CD8-positive, alpha-beta memory T cell (primary cell): ENCODE measurements around the gene SLC12A4. TPM values are rescaled to one million over a fixed set of nuclear protein-coding genes. Genes with fewer than 3 reads are reported as not detected.

Experiments used
- CTCF ChIA-PET: fragments of 350-600 bp; sonication (Branson Sonifier 250); formaldehyde crosslinking; loops from one replicate; lab custom pipeline; 2021; ENCODE audit warnings: antibody characterized with exemption; lab: Charles Lee
- POLR2A ChIA-PET: fragments of 350-600 bp; sonication (Branson Sonifier 250); formaldehyde crosslinking; loops from one replicate; lab custom pipeline; 2021; ENCODE audit warnings: antibody characterized with exemption; lab: Charles Lee
- DNase-seq, 5 donors: peaks; one replicate each; pipeline versions ENCODE4 v3.0.0 to v3.0.0-alpha.2; 2020 to 2022; ENCODE audit warnings: mixed read lengths in 1 of 5
- H3K27ac ChIP-seq: one replicate; pipeline ENCODE4 v1.7.0; 2013; ENCODE audit warnings: low read depth, mild to moderate bottlenecking, low read length, moderate library complexity
- H3K27me3 ChIP-seq: 2 replicates; pipeline ENCODE4 v1.7.0; 2013; ENCODE audit warnings: low read length, mild to moderate bottlenecking; ENCODE audit not compliant: insufficient read depth, poor library complexity, severe bottlenecking
- H3K36me3 ChIP-seq: 2 replicates; pipeline ENCODE4 v1.7.0; 2013; ENCODE audit warnings: mild to moderate bottlenecking, low read length, moderate library complexity; ENCODE audit not compliant: insufficient read depth
- H3K4me1 ChIP-seq: 2 replicates; pipeline ENCODE4 v1.7.0; 2013; ENCODE audit warnings: mild to moderate bottlenecking, low read length, moderate library complexity; ENCODE audit not compliant: insufficient read depth
- H3K4me3 ChIP-seq: 2 replicates; pipeline ENCODE4 v1.7.0; 2013; ENCODE audit warnings: mild to moderate bottlenecking, low read length
- H3K9me3 ChIP-seq: 2 replicates; pipeline ENCODE4 v1.7.0; 2013; ENCODE audit warnings: mild to moderate bottlenecking, low read length
- H3K27ac Mint-ChIP-seq, 8 donors: one replicate each; pipeline ENCODE4 v1.8.0; 2020 to 2021; ENCODE audit warnings: mixed read lengths in 8 of 8, mild to moderate bottlenecking in 6 of 8, inconsistent platforms in 3 of 8, moderate library complexity in 3 of 8
- H3K27me3 Mint-ChIP-seq, 2 donors: one replicate each; pipeline ENCODE4 v1.8.0; 2020 to 2021; ENCODE audit warnings: mixed read lengths in 2 of 2, mild to moderate bottlenecking in 1 of 2, moderate library complexity in 1 of 2
- H3K36me3 Mint-ChIP-seq, 3 donors: one replicate each; pipeline ENCODE4 v1.8.0; 2020 to 2021; ENCODE audit warnings: mixed read lengths in 3 of 3, inconsistent platforms in 1 of 3, mild to moderate bottlenecking in 1 of 3
- H3K4me1 Mint-ChIP-seq, 3 donors: one replicate each; pipeline ENCODE4 v1.8.0; 2020 to 2021; ENCODE audit warnings: mixed read lengths in 3 of 3, inconsistent platforms in 1 of 3, mild to moderate bottlenecking in 1 of 3
- H3K4me3 Mint-ChIP-seq, 7 donors: one replicate each; pipeline ENCODE4 v1.8.0; 2020 to 2021; ENCODE audit warnings: mixed read lengths in 7 of 7, mild to moderate bottlenecking in 6 of 7, moderate library complexity in 4 of 7, inconsistent platforms in 2 of 7
- H3K9me3 Mint-ChIP-seq, 5 donors: one replicate each; pipeline ENCODE4 v1.8.0; 2020 to 2022; ENCODE audit warnings: mixed read lengths in 5 of 5, mild to moderate bottlenecking in 3 of 5, moderate library complexity in 2 of 5, inconsistent platforms in 1 of 5
- polyA plus RNA-seq: library from polyadenylated mRNA; unstranded; fragments of 300-500 nt; fragmentation: Illumina TruSeq; gene quantifications from one replicate; pipeline ENCODE4 v1.2.3, GENCODE V29; 2021
- total RNA-seq, 2 experiments: library from RNA; stranded (reverse); gene quantifications; one replicate each; pipeline ENCODE4 v1.2.3, GENCODE V29; 2021

SLC12A4 gene
- total and polyA plus RNA-seq, 3 experiments from 2014 or later = 5.1 to 34.1 (median 30.6) TPM

DNA sequence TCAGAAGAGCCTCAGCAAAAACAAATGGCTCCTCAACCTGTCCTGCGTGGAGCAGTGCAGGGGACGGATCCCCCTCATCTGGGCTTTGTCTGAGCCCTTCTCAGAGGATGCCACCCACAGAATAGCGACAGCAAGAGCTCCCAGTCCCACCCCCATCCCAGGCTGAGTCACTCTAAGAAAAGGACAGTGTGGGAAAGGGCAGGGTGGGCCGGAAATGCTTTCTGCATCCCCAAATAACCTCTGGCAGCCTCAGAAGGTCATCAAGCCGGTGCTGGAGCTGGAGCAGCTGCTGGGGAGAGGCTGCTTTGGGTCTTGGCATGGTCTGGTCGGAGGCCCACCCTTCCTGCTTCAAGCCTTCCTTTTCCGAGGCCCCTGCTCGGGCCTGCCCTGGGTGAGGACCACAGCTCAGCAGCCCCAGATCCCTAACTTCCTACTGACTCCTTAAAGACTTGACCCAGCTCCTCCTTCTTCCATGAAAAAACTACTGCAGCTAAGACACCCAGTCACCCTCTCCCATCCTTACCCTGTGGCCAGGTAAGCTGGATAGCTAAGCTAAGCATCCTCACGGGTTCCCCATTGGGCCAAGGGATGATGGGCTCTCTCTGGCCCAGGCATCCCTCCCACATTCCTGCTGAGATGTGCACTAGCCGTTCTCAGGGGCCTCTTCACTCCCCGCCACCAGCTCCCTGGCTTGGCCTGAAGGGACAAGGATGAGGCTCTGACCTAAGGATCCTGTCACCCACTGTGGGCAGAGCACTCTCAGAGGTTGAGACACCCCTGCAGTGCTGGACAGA, 8.7 kb downstream of the SLC12A4 start:
- Mint-ChIP-seq H3K4me1 (peaks cover 3 to 4% (median 3%) of the 10 kb centered on the region in 3 donors), H3K36me3 (peaks cover 0 to 40% (median 7%) of the 10 kb centered on the region in 3 donors), H3K27ac (peak overlapping the region in 1 of 8 donors; percentile 32), H3K27me3 (no peaks in the 10 kb centered on the region), H3K4me3 (no peak overlapping the region), H3K9me3 (no peaks in the 10 kb centered on the region)
- Histone ChIP-seq H3K4me3 (no peak overlapping the region), H3K9me3 (no peaks in the 10 kb centered on the region), H3K36me3 (peaks cover 11% of the 10 kb centered on the region), H3K27ac (no peak overlapping the region), H3K4me1 (no peaks in the 10 kb centered on the region), H3K27me3 (no peaks in the 10 kb centered on the region)
- no peak for DNase-seq
- ChIA-PET POLR2A (no interaction called here), CTCF (interaction anchor here (1.8 to 2.3 kb wide), 2 partner anchors 76 to 143 kb away, joined by 5 to 8 read pairs; no protein-coding TSS in a partner anchor)

DNA sequence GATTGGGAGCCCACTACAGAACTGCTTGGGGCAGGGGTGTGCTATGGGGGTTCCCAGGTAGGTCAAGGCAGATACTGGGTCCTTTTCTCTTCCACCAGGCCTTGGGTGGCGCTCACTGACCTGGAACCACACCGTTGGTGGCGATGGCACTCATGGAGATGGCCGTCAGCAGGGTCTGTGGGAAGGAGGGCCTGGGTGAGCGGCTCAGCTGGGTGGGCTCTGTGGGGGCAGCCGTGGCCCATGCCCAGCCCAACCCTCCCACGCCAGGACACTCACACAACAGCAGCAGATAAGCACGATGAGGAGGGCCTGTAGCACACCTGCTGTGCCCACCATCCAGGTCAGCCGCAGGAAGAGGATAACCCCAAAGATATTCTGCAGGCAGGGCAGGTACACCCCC, 10.8 kb downstream of the SLC12A4 start:
- H3K27ac ChIP-seq = no peak overlapping the region
- ChIA-PET CTCF (interaction anchor here (1.7 kb wide), 1 partner anchor 141 kb away, joined by 3 read pairs; no protein-coding TSS in a partner anchor), POLR2A (no interaction called here)
- H3K4me3 ChIP-seq = no peak overlapping the region
- H3K27me3 Mint-ChIP-seq = no peaks in the 10 kb centered on the region
- no peak for DNase-seq
- no peak overlapping the region for H3K4me3 Mint-ChIP-seq
- peaks cover 0 to 49% (median 7%) of the 10 kb centered on the region in 3 donors for H3K36me3 Mint-ChIP-seq
- H3K9me3 ChIP-seq = no peaks in the 10 kb centered on the region
- no peak overlapping the region for H3K27ac Mint-ChIP-seq
- no peaks in the 10 kb centered on the region for H3K4me1 ChIP-seq
- peaks cover 0 to 2% (median 0%) of the 10 kb centered on the region in 3 donors for H3K4me1 Mint-ChIP-seq
- H3K27me3 ChIP-seq = no peaks in the 10 kb centered on the region
- H3K9me3 Mint-ChIP-seq = no peaks in the 10 kb centered on the region
- H3K36me3 ChIP-seq = peaks cover 11% of the 10 kb centered on the region

DNA sequence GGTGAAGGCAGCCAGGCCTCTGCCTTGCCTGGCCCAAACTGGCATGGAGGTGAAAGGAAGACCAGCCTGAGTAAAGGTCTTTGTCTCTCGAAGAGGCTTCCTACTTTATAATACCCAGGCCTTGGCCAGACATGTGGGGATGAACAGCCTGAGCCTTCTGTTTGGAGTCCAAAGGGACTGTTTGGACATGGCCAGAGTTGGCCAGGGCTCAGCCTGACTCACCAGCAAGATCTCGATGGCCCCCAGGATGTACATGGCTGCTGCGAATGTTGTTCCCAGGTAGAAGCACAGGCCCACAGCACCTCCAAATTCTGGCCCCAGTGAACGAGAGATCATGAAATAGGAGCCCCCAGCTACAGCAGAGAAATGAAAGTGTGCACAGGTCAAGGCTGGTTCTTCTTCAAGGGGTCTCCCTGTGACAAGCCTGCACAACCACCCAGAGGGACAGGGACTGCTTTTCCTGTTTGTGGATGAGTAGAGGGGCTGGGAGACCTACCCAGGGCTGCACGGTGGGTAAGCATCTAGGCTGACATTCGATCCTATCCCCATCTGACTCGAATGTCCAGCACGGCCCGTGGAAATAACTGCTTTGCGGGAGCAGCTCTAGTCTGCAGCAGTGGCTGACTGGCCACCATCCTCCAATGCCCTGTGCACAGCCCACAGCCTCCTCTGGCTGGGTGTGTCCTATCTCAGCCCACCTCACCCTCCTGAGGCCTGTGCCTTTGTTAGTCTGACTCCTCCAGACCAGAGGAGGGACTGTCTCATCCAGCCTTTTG, 13.8 kb downstream of the SLC12A4 start:
- Mint-ChIP-seq H3K27ac (no peak overlapping the region), H3K9me3 (no peaks in the 10 kb centered on the region), H3K36me3 (peaks cover 0 to 41% (median 2%) of the 10 kb centered on the region in 3 donors), H3K4me3 (no peak overlapping the region), H3K27me3 (no peaks in the 10 kb centered on the region), H3K4me1 (peaks cover 0 to 2% (median 0%) of the 10 kb centered on the region in 3 donors)
- peaks cover 6% of the 10 kb centered on the region for H3K36me3 ChIP-seq
- H3K9me3 ChIP-seq = no peaks in the 10 kb centered on the region
- H3K4me1 ChIP-seq = no peaks in the 10 kb centered on the region
- no peak overlapping the region for H3K4me3 ChIP-seq
- no peak for DNase-seq
- no peak overlapping the region for H3K27ac ChIP-seq
- POLR2A ChIA-PET = no interaction called here
- CTCF ChIA-PET = no interaction called here
- H3K27me3 ChIP-seq = no peaks in the 10 kb centered on the region

DNA sequence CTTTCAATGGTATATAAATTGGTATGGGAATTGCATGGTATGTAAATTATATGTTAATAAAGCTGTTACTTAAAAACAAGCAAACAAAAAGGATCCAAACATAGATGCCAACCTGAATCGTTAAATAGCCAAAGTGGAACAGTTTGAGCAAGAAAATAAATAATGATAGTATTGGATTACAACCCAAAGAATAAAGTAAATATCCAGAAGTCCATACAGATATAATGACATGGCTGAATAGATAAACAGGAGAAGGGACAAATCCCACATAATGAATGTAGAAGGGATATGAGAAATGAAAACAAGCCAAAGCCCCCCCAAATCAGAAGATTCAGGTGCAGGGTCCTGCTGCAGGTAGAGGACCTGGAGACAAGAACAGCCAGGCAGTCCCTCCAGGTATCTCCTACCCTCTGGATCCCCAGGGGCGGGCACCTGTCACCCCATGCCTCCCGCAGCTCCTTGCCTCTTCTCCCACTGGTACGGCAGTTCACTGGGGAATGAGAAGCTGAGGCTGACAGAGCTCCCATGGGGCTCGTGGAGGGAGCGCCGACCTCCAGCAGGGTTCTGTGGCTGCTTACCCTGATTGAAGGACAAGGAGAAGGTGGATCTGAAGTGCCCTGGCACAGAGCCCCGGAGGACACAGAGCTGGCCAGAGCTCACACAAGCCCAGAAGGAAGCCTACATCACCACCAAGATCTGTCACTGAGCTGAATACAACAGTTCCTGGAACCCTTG, 14.6 kb downstream of the SLC12A4 start:
- H3K27ac Mint-ChIP-seq = peak overlapping the region in 1 of 8 donors; percentile 55

DNA sequence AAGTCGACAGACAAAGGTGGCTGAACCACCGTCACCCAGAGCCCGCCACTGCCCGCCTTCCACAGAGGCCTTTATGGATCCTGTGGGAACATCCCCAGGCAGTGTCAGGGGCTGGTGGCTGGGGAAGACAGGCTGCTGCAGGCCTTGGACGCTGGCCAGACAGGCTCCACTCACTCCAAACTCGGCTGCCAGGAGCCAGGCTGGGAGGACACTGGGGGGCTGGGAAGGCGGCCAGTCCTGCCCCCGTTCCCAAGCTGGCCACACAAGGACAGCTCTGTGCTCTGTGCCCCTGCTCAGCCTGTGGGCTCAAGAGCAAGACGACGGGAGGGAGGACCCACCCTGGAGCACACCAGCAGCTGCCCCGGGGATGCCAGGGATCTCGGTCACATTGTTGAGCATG, 17.0 kb downstream of the SLC12A4 start:
- Mint-ChIP-seq H3K36me3 (peaks cover 0 to 47% (median 2%) of the 10 kb centered on the region in 3 donors), H3K9me3 (no peaks in the 10 kb centered on the region), H3K27me3 (no peaks in the 10 kb centered on the region), H3K27ac (no peak overlapping the region), H3K4me1 (no peaks in the 10 kb centered on the region), H3K4me3 (no peak overlapping the region)
- DNase-seq = no peak
- ChIA-PET POLR2A (no interaction called here), CTCF (interaction anchor here (1.5 kb wide), 1 partner anchor 11 kb away, joined by 4 read pairs; no protein-coding TSS in a partner anchor)
- no peak overlapping the region for H3K4me3 ChIP-seq
- peaks cover 6% of the 10 kb centered on the region for H3K36me3 ChIP-seq
- no peaks in the 10 kb centered on the region for H3K9me3 ChIP-seq
- H3K4me1 ChIP-seq = no peaks in the 10 kb centered on the region
- H3K27me3 ChIP-seq = no peaks in the 10 kb centered on the region
- no peak overlapping the region for H3K27ac ChIP-seq

More for the DNA sequence above, 14.6 kb downstream of the SLC12A4 start:
- no peaks in the 10 kb centered on the region for H3K9me3 ChIP-seq
- ChIA-PET CTCF (interaction anchor here (1.0 kb wide), 1 partner anchor 34 kb away, joined by 3 read pairs; no protein-coding TSS in a partner anchor), POLR2A (no interaction called here)
- Mint-ChIP-seq H3K4me3 (no peak overlapping the region), H3K4me1 (peaks cover 0 to 2% (median 0%) of the 10 kb centered on the region in 3 donors), H3K9me3 (no peaks in the 10 kb centered on the region), H3K36me3 (peaks cover 0 to 39% (median 2%) of the 10 kb centered on the region in 3 donors), H3K27me3 (no peaks in the 10 kb centered on the region)
- no peak overlapping the region for H3K27ac ChIP-seq
- H3K27me3 ChIP-seq = no peaks in the 10 kb centered on the region
- H3K4me1 ChIP-seq = no peaks in the 10 kb centered on the region
- no peak overlapping the region for H3K4me3 ChIP-seq
- peaks cover 6% of the 10 kb centered on the region for H3K36me3 ChIP-seq
- no peak for DNase-seq

DNA sequence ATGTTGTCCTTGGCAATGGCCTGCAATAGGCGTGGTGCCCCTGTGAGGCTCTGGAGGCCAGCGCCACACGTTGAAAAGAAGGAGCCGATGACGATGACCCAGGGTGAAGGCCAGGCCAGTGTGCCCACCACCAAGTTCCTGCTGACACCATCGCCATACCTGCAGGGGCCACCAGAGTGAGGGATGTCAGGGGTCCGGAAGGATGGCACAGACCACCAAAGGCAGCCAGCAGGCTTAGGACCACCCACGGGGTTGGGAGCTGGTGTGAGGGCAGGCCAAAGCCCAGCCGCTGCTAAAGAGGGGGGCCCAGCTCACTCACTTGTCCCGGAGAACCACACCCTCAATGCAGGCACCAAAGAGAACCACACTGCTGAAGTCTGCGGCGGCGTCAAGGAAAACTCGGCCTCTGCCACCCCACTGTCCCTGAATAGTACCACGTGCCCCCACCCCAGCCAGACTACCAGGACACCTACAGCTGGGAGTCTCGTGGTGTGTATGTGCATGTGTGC, 18.0 kb downstream of the SLC12A4 start:
- H3K36me3 ChIP-seq = peaks cover 10% of the 10 kb centered on the region
- H3K4me3 ChIP-seq = no peak overlapping the region
- POLR2A ChIA-PET = no interaction called here
- Mint-ChIP-seq H3K36me3 (peaks cover 0 to 58% (median 2%) of the 10 kb centered on the region in 3 donors), H3K27ac (no peak overlapping the region), H3K9me3 (no peaks in the 10 kb centered on the region), H3K4me3 (no peak overlapping the region), H3K4me1 (no peaks in the 10 kb centered on the region), H3K27me3 (no peaks in the 10 kb centered on the region)
- H3K27ac ChIP-seq = no peak overlapping the region
- no peaks in the 10 kb centered on the region for H3K27me3 ChIP-seq
- DNase-seq = no peak
- CTCF ChIA-PET = interaction anchor here (1.5 kb wide), 1 partner anchor 10 kb away, joined by 4 read pairs; no protein-coding TSS in a partner anchor
- no peaks in the 10 kb centered on the region for H3K9me3 ChIP-seq
- H3K4me1 ChIP-seq = no peaks in the 10 kb centered on the region

DNA sequence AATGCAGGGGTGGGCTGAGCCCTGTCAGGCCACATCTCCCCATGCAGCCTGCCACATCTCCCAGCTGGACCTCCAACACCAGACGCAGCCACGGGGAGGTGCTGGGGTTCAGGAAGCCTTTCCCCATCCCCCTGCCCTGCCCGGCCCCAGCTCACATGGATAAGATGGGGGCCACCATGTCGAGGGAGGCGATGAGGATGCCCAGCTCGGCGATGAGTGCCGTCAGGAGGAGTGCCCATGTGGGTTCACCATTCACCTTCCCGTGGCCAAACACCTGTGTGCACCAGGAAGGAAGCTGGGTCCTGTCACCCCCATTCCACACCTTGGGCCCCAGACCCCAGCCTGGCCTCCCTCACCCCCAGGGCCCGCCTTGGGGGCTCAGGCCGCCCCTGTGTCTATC, 18.8 kb downstream of the SLC12A4 start:
- no peaks in the 10 kb centered on the region for H3K9me3 Mint-ChIP-seq
- no peak overlapping the region for H3K4me3 ChIP-seq
- H3K27ac ChIP-seq = no peak overlapping the region
- H3K36me3 Mint-ChIP-seq = peaks cover 0 to 58% (median 0%) of the 10 kb centered on the region in 3 donors
- no peaks in the 10 kb centered on the region for H3K4me1 Mint-ChIP-seq
- no peak for DNase-seq
- ChIA-PET CTCF (no interaction called here), POLR2A (no interaction called here)
- H3K27me3 ChIP-seq = no peaks in the 10 kb centered on the region
- no peak overlapping the region for H3K4me3 Mint-ChIP-seq
- no peaks in the 10 kb centered on the region for H3K27me3 Mint-ChIP-seq
- no peaks in the 10 kb centered on the region for H3K9me3 ChIP-seq
- H3K36me3 ChIP-seq = peaks cover 10% of the 10 kb centered on the region
- H3K4me1 ChIP-seq = no peaks in the 10 kb centered on the region
- H3K27ac Mint-ChIP-seq = no peak overlapping the region
